Measurements from ENCODE around the gene NLGN4Y. TPM values are rescaled to one million over a fixed set of nuclear protein-coding genes. Genes with fewer than 3 reads are reported as not detected.

NLGN4Y gene
- 10 to 100 TPM in 2 of 4 donors, not detected in 2; 44.5 to 49.8 TPM for total RNA-seq

GRCh38 chrY:14524272-14525231 lies at the start of gene NLGN4Y:
NLGN4Y (plus strand) TSS chrY:14524529; CDS start chrY:14622120, 97,591 bp downstream.
- no peak within 1 kb of the TSS for H3K27ac ChIP-seq
- DNase-seq, result peak; percentile 25 to 30
- 0 to 2% methylated on average over 6 to 41 of the region's 65 CpGs for WGBS, 2 donors
- no peaks in the 10 kb centered on the region for H3K9me3 ChIP-seq
- intact Hi-C loops (cut with DNase I), result no loop called here
- no peaks in the 10 kb centered on the region for H3K27me3 ChIP-seq
- peak within 1 kb of the TSS in 1 of 3 donors; percentile 39 for H3K4me3 ChIP-seq (replicated peaks in 1 of 3)
- H3K36me3 ChIP-seq, result no peaks in the 10 kb centered on the region
- no peaks in the 10 kb centered on the region for H3K4me1 ChIP-seq
- TF ChIP-seq CTCF (IDR thresholded peaks at IDR 0.05), result no peak
- TF ChIP-seq POLR2A (IDR thresholded peaks at IDR 0.05), result no peak

- DNase-seq, result no peak
- intact Hi-C loops (cut with DNase I), result no loop called here
- Histone ChIP-seq H3K27ac (no peak overlapping the region), H3K27me3 (no peaks in the 10 kb centered on the region), H3K4me3 (replicated peaks in 1 of 3) (no peak overlapping the region), H3K9me3 (no peaks in the 10 kb centered on the region), H3K4me1 (no peaks in the 10 kb centered on the region), H3K36me3 (no peaks in the 10 kb centered on the region)
- no peak for TF ChIP-seq POLR2A (IDR thresholded peaks at IDR 0.05)
- no peak for TF ChIP-seq CTCF (IDR thresholded peaks at IDR 0.05)
These were observed 38.4 kb upstream of the NLGN4Y start for GRCh38 chrY:14485935-14486334.

GRCh38 chrY:14490226-14490625 lies 34.1 kb upstream of the NLGN4Y start:
- H3K36me3 ChIP-seq, result no peaks in the 10 kb centered on the region
- H3K4me3 ChIP-seq (replicated peaks in 1 of 3), result no peak overlapping the region
- no peaks in the 10 kb centered on the region for H3K4me1 ChIP-seq
- H3K27ac ChIP-seq, result no peak overlapping the region
- TF ChIP-seq CTCF (IDR thresholded peaks at IDR 0.05), result no peak
- no peak for TF ChIP-seq POLR2A (IDR thresholded peaks at IDR 0.05)
- intact Hi-C loops (cut with DNase I), result no loop called here
- H3K9me3 ChIP-seq, result no peaks in the 10 kb centered on the region
- no peaks in the 10 kb centered on the region for H3K27me3 ChIP-seq
- no peak for DNase-seq
- 79 to 88% methylated on average over 1 of the region's 1 CpG for WGBS, 2 donors

GRCh38 chrY:14498071-14498470 lies 26.3 kb upstream of the NLGN4Y start:
- Histone ChIP-seq H3K36me3 (no peaks in the 10 kb centered on the region), H3K4me1 (no peaks in the 10 kb centered on the region), H3K27me3 (no peaks in the 10 kb centered on the region), H3K27ac (no peak overlapping the region), H3K9me3 (no peaks in the 10 kb centered on the region), H3K4me3 (replicated peaks in 1 of 3) (no peak overlapping the region)
- TF ChIP-seq CTCF (IDR thresholded peaks at IDR 0.05) (no peak), POLR2A (IDR thresholded peaks at IDR 0.05) (no peak)
- no peak for DNase-seq
- intact Hi-C loops (cut with DNase I), result no loop called here
- WGBS, 2 donors, result 71 to 85% methylated on average over 2 of the region's 2 CpGs

GRCh38 chrY:14504592-14504991 lies 19.7 kb upstream of the NLGN4Y start:
- no peaks in the 10 kb centered on the region for H3K9me3 ChIP-seq
- no peak overlapping the region for H3K27ac ChIP-seq
- H3K27me3 ChIP-seq, result no peaks in the 10 kb centered on the region
- no peaks in the 10 kb centered on the region for H3K36me3 ChIP-seq
- DNase-seq, result no peak
- H3K4me1 ChIP-seq, result no peaks in the 10 kb centered on the region
- intact Hi-C loops (cut with DNase I), result no loop called here
- WGBS, 2 donors, result 98 to 99% methylated on average over 2 of the region's 2 CpGs
- TF ChIP-seq POLR2A (IDR thresholded peaks at IDR 0.05), result no peak
- no peak overlapping the region for H3K4me3 ChIP-seq (replicated peaks in 1 of 3)
